ENCODE results near the gene PLXNA4. TPM values are rescaled to one million over a fixed set of nuclear protein-coding genes. Genes with fewer than 3 reads are reported as not detected.

PLXNA4 gene
- total RNA-seq, 1 donor from 2014 or later: 3.3 TPM

DNA sequence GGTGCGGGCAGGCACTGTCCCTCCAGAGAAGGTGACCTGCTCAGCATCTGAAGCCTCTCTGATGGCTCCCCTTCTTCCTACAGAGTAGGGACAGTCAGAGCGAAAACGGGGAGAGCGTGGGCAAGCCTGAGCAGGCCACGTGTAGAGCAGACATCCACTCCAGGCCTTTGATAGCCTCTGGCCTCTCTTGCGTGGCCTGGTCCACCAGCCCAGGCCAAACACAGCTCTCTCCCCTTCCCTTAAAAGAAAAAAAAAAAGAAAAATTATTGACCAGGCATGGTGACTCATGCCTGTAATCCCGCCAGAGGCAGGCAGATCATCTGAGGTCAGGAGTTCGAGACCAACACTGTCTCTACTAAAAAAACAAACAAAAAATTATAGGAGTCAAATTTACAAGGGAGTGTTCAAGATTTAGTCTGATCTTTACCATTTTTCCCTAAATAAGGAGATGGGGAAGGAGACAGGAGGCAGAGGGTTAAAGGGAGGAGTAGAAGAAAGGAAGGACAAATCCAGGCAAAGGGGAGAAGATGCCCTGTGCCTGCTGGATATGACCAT lies 84.8 kb downstream of the PLXNA4 start:
- Histone ChIP-seq H3K27me3 (ENCODE audit: insufficient read depth, low read length) (no peaks in the 10 kb centered on the region), H3K4me3 (ENCODE audit: insufficient read depth, low read depth, low read length) (no peak overlapping the region), H3K4me1 (ENCODE audit: insufficient read depth, low read length) (no peaks in the 10 kb centered on the region), H4K20me1 (ENCODE audit: insufficient read depth, low read length) (no peaks in the 10 kb centered on the region), H3K9me3 (ENCODE audit: insufficient read depth, low read depth, low read length) (no peaks in the 10 kb centered on the region), H3K36me3 (ENCODE audit: insufficient read depth, low read length) (no peaks in the 10 kb centered on the region), H3K9ac (ENCODE audit: low read length) (no peak overlapping the region), H2AFZ (ENCODE audit: low read depth, low read length) (no peak overlapping the region), H3K4me2 (ENCODE audit: low read length) (no peak overlapping the region), H3K79me2 (ENCODE audit: insufficient read depth, low read length) (no peaks in the 10 kb centered on the region), H3K27ac (ENCODE audit: low read depth, low read length) (no peak overlapping the region)
- DNase-seq (ENCODE audit: low read depth): no peak
- peaks cover 11% of the 10 kb centered on the region for H3K9me3 Mint-ChIP-seq (ENCODE audit: unreplicated experiment)
- no peaks in the 10 kb centered on the region for H3K4me1 Mint-ChIP-seq (ENCODE audit: low read depth, unreplicated experiment)
- no peak overlapping the region for H3K27ac Mint-ChIP-seq (ENCODE audit: unreplicated experiment)
- TF ChIP-seq, protein P1, sequence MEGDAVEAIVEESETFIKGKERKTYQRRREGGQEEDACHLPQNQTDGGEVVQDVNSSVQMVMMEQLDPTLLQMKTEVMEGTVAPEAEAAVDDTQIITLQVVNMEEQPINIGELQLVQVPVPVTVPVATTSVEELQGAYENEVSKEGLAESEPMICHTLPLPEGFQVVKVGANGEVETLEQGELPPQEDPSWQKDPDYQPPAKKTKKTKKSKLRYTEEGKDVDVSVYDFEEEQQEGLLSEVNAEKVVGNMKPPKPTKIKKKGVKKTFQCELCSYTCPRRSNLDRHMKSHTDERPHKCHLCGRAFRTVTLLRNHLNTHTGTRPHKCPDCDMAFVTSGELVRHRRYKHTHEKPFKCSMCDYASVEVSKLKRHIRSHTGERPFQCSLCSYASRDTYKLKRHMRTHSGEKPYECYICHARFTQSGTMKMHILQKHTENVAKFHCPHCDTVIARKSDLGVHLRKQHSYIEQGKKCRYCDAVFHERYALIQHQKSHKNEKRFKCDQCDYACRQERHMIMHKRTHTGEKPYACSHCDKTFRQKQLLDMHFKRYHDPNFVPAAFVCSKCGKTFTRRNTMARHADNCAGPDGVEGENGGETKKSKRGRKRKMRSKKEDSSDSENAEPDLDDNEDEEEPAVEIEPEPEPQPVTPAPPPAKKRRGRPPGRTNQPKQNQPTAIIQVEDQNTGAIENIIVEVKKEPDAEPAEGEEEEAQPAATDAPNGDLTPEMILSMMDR (IDR thresholded peaks at IDR 0.05; ENCODE audit: insufficient read depth, low read depth, low read length): no peak
- TF ChIP-seq EZH2 (IDR thresholded peaks at IDR 0.05; ENCODE audit: insufficient read depth, low read length): no peak
- FAIRE-seq: no peak
- peaks cover 41% of the 10 kb centered on the region for H3K27me3 Mint-ChIP-seq (ENCODE audit: low read depth, unreplicated experiment)
- no peak overlapping the region for H3K4me3 Mint-ChIP-seq (ENCODE audit: unreplicated experiment)
- H3K36me3 Mint-ChIP-seq (ENCODE audit: low read depth, unreplicated experiment): no peaks in the 10 kb centered on the region

DNA sequence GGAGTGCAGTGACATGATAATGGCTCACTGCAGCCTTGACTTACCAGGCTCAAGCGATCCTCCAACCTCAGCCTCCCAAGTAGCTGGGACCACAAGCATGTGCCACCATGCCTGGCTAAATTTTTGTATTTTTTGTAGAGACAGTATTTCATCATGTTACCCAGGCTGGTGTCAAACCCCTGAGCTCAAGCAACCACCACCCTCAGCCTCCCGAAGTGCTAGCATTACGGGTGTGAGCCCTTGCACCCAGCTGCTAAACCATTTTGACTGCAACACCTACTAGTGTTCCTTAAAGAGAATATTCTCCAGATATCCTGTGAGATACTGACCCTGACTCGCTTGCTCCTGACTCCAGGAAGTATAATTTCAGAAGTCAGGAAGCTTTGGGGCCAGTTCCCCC lies 85.8 kb downstream of the PLXNA4 start:
- DNase-seq (ENCODE audit: low read depth) (no peak), FAIRE-seq (no peak)
- Mint-ChIP-seq H3K4me3 (ENCODE audit: unreplicated experiment) (no peak overlapping the region), H3K36me3 (ENCODE audit: low read depth, unreplicated experiment) (no peaks in the 10 kb centered on the region), H3K27ac (ENCODE audit: unreplicated experiment) (no peak overlapping the region), H3K4me1 (ENCODE audit: low read depth, unreplicated experiment) (no peaks in the 10 kb centered on the region), H3K9me3 (ENCODE audit: unreplicated experiment) (peaks cover 11% of the 10 kb centered on the region), H3K27me3 (ENCODE audit: low read depth, unreplicated experiment) (peaks cover 35% of the 10 kb centered on the region)
- Histone ChIP-seq H2AFZ (ENCODE audit: low read depth, low read length) (no peak overlapping the region), H3K4me2 (ENCODE audit: low read length) (no peak overlapping the region), H3K4me1 (ENCODE audit: insufficient read depth, low read length) (no peaks in the 10 kb centered on the region), H3K9me3 (ENCODE audit: insufficient read depth, low read depth, low read length) (no peaks in the 10 kb centered on the region), H3K27ac (ENCODE audit: low read depth, low read length) (no peak overlapping the region), H3K9ac (ENCODE audit: low read length) (no peak overlapping the region), H3K36me3 (ENCODE audit: insufficient read depth, low read length) (no peaks in the 10 kb centered on the region), H4K20me1 (ENCODE audit: insufficient read depth, low read length) (no peaks in the 10 kb centered on the region), H3K27me3 (ENCODE audit: insufficient read depth, low read length) (no peaks in the 10 kb centered on the region), H3K79me2 (ENCODE audit: insufficient read depth, low read length) (no peaks in the 10 kb centered on the region), H3K4me3 (ENCODE audit: insufficient read depth, low read depth, low read length) (no peak overlapping the region)
- TF ChIP-seq, protein P1 (IDR thresholded peaks at IDR 0.05; ENCODE audit: insufficient read depth, low read depth, low read length): no peak
- no peak for TF ChIP-seq EZH2 (IDR thresholded peaks at IDR 0.05; ENCODE audit: insufficient read depth, low read length)

DNA sequence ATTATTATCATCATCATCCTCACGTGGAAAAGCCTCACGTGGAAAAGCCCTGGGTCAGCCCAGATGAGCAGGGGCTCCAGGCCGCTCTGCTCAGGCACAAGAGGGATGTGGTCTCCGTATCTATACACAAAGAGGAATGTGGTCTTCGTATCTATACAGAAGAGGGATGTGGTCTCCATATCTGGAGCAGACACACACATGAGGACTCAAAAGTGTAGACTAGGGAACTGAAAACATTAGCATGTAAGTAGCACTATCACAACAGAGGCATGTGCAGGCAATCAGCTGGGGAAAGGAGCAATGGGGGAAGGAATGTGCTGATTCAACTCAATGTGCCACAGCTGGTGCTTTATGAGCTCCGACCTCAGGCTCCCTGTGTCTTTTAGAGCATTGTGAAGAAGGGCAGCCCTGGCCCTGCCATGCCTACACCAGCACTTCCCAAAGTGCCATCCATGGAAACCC lies 86.5 kb downstream of the PLXNA4 start:
- H4K20me1 ChIP-seq (ENCODE audit: insufficient read depth, low read length): no peaks in the 10 kb centered on the region
- no peak for DNase-seq (ENCODE audit: low read depth)
- no peak overlapping the region for H3K4me3 ChIP-seq (ENCODE audit: insufficient read depth, low read depth, low read length)
- H3K36me3 ChIP-seq (ENCODE audit: insufficient read depth, low read length): no peaks in the 10 kb centered on the region
- no peak overlapping the region for H3K4me2 ChIP-seq (ENCODE audit: low read length)
- Mint-ChIP-seq H3K27ac (ENCODE audit: unreplicated experiment) (no peak overlapping the region), H3K36me3 (ENCODE audit: low read depth, unreplicated experiment) (no peaks in the 10 kb centered on the region), H3K4me3 (ENCODE audit: unreplicated experiment) (no peak overlapping the region), H3K9me3 (ENCODE audit: unreplicated experiment) (peaks cover 11% of the 10 kb centered on the region), H3K27me3 (ENCODE audit: low read depth, unreplicated experiment) (peaks cover 33% of the 10 kb centered on the region), H3K4me1 (ENCODE audit: low read depth, unreplicated experiment) (no peaks in the 10 kb centered on the region)
- TF ChIP-seq, protein P1 (IDR thresholded peaks at IDR 0.05; ENCODE audit: insufficient read depth, low read depth, low read length): no peak
- TF ChIP-seq EZH2 (IDR thresholded peaks at IDR 0.05; ENCODE audit: insufficient read depth, low read length): no peak
- no peaks in the 10 kb centered on the region for H3K4me1 ChIP-seq (ENCODE audit: insufficient read depth, low read length)
- no peak for FAIRE-seq
- H3K79me2 ChIP-seq (ENCODE audit: insufficient read depth, low read length): no peaks in the 10 kb centered on the region
- no peak overlapping the region for H3K27ac ChIP-seq (ENCODE audit: low read depth, low read length)
- H3K9ac ChIP-seq (ENCODE audit: low read length): no peak overlapping the region
- H3K27me3 ChIP-seq (ENCODE audit: insufficient read depth, low read length): no peaks in the 10 kb centered on the region
- H3K9me3 ChIP-seq (ENCODE audit: insufficient read depth, low read depth, low read length): no peaks in the 10 kb centered on the region
- H2AFZ ChIP-seq (ENCODE audit: low read depth, low read length): no peak overlapping the region

Data from astrocyte (in vitro differentiated cells and primary cell).